ENCODE measurements around the gene GPR34.

The GPR34 gene

GRCh38 chrX:41693024-41693423, 4.3 kb downstream of the GPR34 start:
- H3F3A ChIP-seq (ENCODE audit: insufficient read depth), result 0 out of 2 replicates have a peak, but pooled peaks cover 5% of the 10 kb centered on the region
- H3K27me3 ChIP-seq (ENCODE audit: low read length), result no peaks in the 10 kb centered on the region
- no peaks in the 10 kb centered on the region for H3K79me2 ChIP-seq (ENCODE audit: insufficient read depth, low read length)
- no peak overlapping the region for H2AFZ ChIP-seq (ENCODE audit: low read depth, low read length, severe bottlenecking)
- H3K9ac ChIP-seq (ENCODE audit: low read length), result no peak overlapping the region
- H3K4me2 ChIP-seq (ENCODE audit: low read depth, low read length, poor library complexity, severe bottlenecking), result no peak overlapping the region
- H4K20me1 ChIP-seq (ENCODE audit: low read depth, low read length), result no peaks in the 10 kb centered on the region
- no peak overlapping the region for H3K27ac ChIP-seq (ENCODE audit: low read depth, low read length)
- no peaks in the 10 kb centered on the region for H3K9me2 ChIP-seq (replicated peaks; ENCODE audit: insufficient read depth, low read length)
- TF ChIP-seq CTCF (IDR thresholded peaks at IDR 0.05; ENCODE audit: insufficient read depth, low read length, poor library complexity, severe bottlenecking) (no peak), EZH2phosphoT487 (conservative IDR thresholded peaks at IDR 0.05; ENCODE audit: low read length) (no peak)
- no peak overlapping the region for H3K4me3 ChIP-seq (ENCODE audit: insufficient read depth, low read length, poor library complexity, severe bottlenecking)
- no peaks in the 10 kb centered on the region for H3K9me3 ChIP-seq (ENCODE audit: insufficient read depth, low read length)
- no peaks in the 10 kb centered on the region for H3K36me3 ChIP-seq (ENCODE audit: low read length)

- H3K79me2 ChIP-seq (ENCODE audit: insufficient read depth, low read length), result no peaks in the 10 kb centered on the region
- H4K20me1 ChIP-seq (ENCODE audit: low read depth, low read length), result no peaks in the 10 kb centered on the region
- no peak overlapping the region for H3K9ac ChIP-seq (ENCODE audit: low read length)
- TF ChIP-seq EZH2phosphoT487 (conservative IDR thresholded peaks at IDR 0.05; ENCODE audit: low read length), result no peak
- no peak for TF ChIP-seq CTCF (IDR thresholded peaks at IDR 0.05; ENCODE audit: insufficient read depth, low read length, poor library complexity, severe bottlenecking)
- no peaks in the 10 kb centered on the region for H3F3A ChIP-seq (ENCODE audit: insufficient read depth)
- H3K9me2 ChIP-seq (replicated peaks; ENCODE audit: insufficient read depth, low read length), result no peaks in the 10 kb centered on the region
- no peak overlapping the region for H3K27ac ChIP-seq (ENCODE audit: low read depth, low read length)
- H3K36me3 ChIP-seq (ENCODE audit: low read length), result no peaks in the 10 kb centered on the region
- no peak overlapping the region for H2AFZ ChIP-seq (ENCODE audit: low read depth, low read length, severe bottlenecking)
- no peak overlapping the region for H3K4me3 ChIP-seq (ENCODE audit: insufficient read depth, low read length, poor library complexity, severe bottlenecking)
- H3K9me3 ChIP-seq (ENCODE audit: insufficient read depth, low read length), result no peaks in the 10 kb centered on the region
- H3K27me3 ChIP-seq (ENCODE audit: low read length), result no peaks in the 10 kb centered on the region
- H3K4me2 ChIP-seq (ENCODE audit: low read depth, low read length, poor library complexity, severe bottlenecking), result no peak overlapping the region
Measured at GRCh38 chrX:41695426-41695825, 6.7 kb downstream of the GPR34 start.

- H4K20me1 ChIP-seq (ENCODE audit: low read depth, low read length), result no peaks in the 10 kb centered on the region
- H3K36me3 ChIP-seq (ENCODE audit: low read length), result no peaks in the 10 kb centered on the region
- H3K9me3 ChIP-seq (ENCODE audit: insufficient read depth, low read length), result no peaks in the 10 kb centered on the region
- no peak overlapping the region for H3K4me2 ChIP-seq (ENCODE audit: low read depth, low read length, poor library complexity, severe bottlenecking)
- peaks cover 18% of the 10 kb centered on the region for H3F3A ChIP-seq (ENCODE audit: insufficient read depth)
- no peaks in the 10 kb centered on the region for H3K9me2 ChIP-seq (replicated peaks; ENCODE audit: insufficient read depth, low read length)
- no peak overlapping the region for H3K4me3 ChIP-seq (ENCODE audit: insufficient read depth, low read length, poor library complexity, severe bottlenecking)
- H3K9ac ChIP-seq (ENCODE audit: low read length), result no peak overlapping the region
- no peak for TF ChIP-seq EZH2phosphoT487 (conservative IDR thresholded peaks at IDR 0.05; ENCODE audit: low read length)
- no peaks in the 10 kb centered on the region for H3K27me3 ChIP-seq (ENCODE audit: low read length)
- H2AFZ ChIP-seq (ENCODE audit: low read depth, low read length, severe bottlenecking), result no peak overlapping the region
- H3K79me2 ChIP-seq (ENCODE audit: insufficient read depth, low read length), result no peaks in the 10 kb centered on the region
- H3K27ac ChIP-seq (ENCODE audit: low read depth, low read length), result no peak overlapping the region
Measured at GRCh38 chrX:41703574-41704029, 14.8 kb downstream of the GPR34 start.

GRCh38 chrX:41705042-41705441, 16.3 kb downstream of the GPR34 start:
- Histone ChIP-seq H3K4me2 (ENCODE audit: low read depth, low read length, poor library complexity, severe bottlenecking) (peak overlapping the region; percentile 70), H3K27me3 (ENCODE audit: low read length) (no peaks in the 10 kb centered on the region), H3K4me3 (ENCODE audit: insufficient read depth, low read length, poor library complexity, severe bottlenecking) (no peak overlapping the region), H2AFZ (ENCODE audit: low read depth, low read length, severe bottlenecking) (no peak overlapping the region), H3K9ac (ENCODE audit: low read length) (0 out of 2 replicates have a peak overlapping the region, but pooled peaks have one; percentile 47), H4K20me1 (ENCODE audit: low read depth, low read length) (no peaks in the 10 kb centered on the region), H3F3A (ENCODE audit: insufficient read depth) (peaks cover 19% of the 10 kb centered on the region), H3K9me3 (ENCODE audit: insufficient read depth, low read length) (no peaks in the 10 kb centered on the region), H3K36me3 (ENCODE audit: low read length) (no peaks in the 10 kb centered on the region), H3K79me2 (ENCODE audit: insufficient read depth, low read length) (no peaks in the 10 kb centered on the region), H3K27ac (ENCODE audit: low read depth, low read length) (peak overlapping the region; percentile 97), H3K9me2 (replicated peaks; ENCODE audit: insufficient read depth, low read length) (no peaks in the 10 kb centered on the region)
- TF ChIP-seq EZH2phosphoT487 (conservative IDR thresholded peaks at IDR 0.05; ENCODE audit: low read length) (no peak), CTCF (IDR thresholded peaks at IDR 0.05; ENCODE audit: insufficient read depth, low read length, poor library complexity, severe bottlenecking) (no peak)

Measured in SU-DHL-6 (cell line).